Stimulated activated CD8-positive, alpha-beta memory T cell treated with anti-CD3 and anti-CD28 coated beads, Interleukin-15, amount 100 ng/mL, for 24 hours (primary cell): Measurements from ENCODE around the gene KRTAP2-2.

Source experiments
- DNase-seq: peaks from one replicate; pipeline ENCODE4 v3.0.0-alpha.2; 2020; ENCODE audit warnings: low read depth

KRTAP2-2 gene

GRCh38 chr17:41020336-41020735 is 34.7 kb downstream of the KRTAP2-2 start:
- no peak for DNase-seq

- DNase-seq = no peak
These were observed 35.6 kb downstream of the KRTAP2-2 start for GRCh38 chr17:41019415-41019814.

- no peak for DNase-seq
These were observed 36.5 kb downstream of the KRTAP2-2 start for GRCh38 chr17:41018541-41018940.

GRCh38 chr17:41016578-41017215 is 38.3 kb downstream of the KRTAP2-2 start:
- DNase-seq = no peak

GRCh38 chr17:41015454-41015853 is 39.6 kb downstream of the KRTAP2-2 start:
- DNase-seq = no peak

GRCh38 chr17:41013606-41014005 is 41.4 kb downstream of the KRTAP2-2 start:
- no peak for DNase-seq

- no peak for DNase-seq
These were observed 41.8 kb downstream of the KRTAP2-2 start for GRCh38 chr17:41013181-41013580.

- DNase-seq = no peak
These were observed 42.5 kb downstream of the KRTAP2-2 start for GRCh38 chr17:41012326-41013120.

GRCh38 chr17:41010441-41010840 is 44.6 kb downstream of the KRTAP2-2 start:
- DNase-seq = no peak

- no peak for DNase-seq
These were observed 45.1 kb downstream of the KRTAP2-2 start for GRCh38 chr17:41009936-41010335.

GRCh38 chr17:41009301-41009760 is 45.7 kb downstream of the KRTAP2-2 start:
- DNase-seq = no peak

GRCh38 chr17:41008811-41009210 is 46.2 kb downstream of the KRTAP2-2 start, which contains the start of gene KRTAP3-1:
Gene KRTAP3-1, minus strand, starts transcription at chr17:41009128. Its CDS starts 54 bp downstream, at chr17:41009074.
- no peak for DNase-seq
